K562 (cell line): ENCODE data around the gene SETD5. TPM values are rescaled to one million over a fixed set of nuclear protein-coding genes. Genes with fewer than 3 reads are reported as not detected.

Source experiments
- ATAC-seq: fragments of 200-7000 bp; cut with Tn5 transposase; 3 replicates; pipeline ENCODE4 v1.9.1; 2020; ENCODE audit warnings: moderate library complexity
- BruUV-seq: library from RNA; stranded (reverse); fragments of 400-500 nt; replicated peaks from 2 replicates; lab custom pipeline; 2021; lab: Mats Ljungman, UMichigan
- CTCF ChIA-PET: fragments of 300-600 bp; formaldehyde crosslinking; extraction: SDS; loops from one replicate; lab custom pipeline; 2021; ENCODE audit warnings: low intra/inter-chr PET ratio; lab: Yijun Ruan, JAX
- POLR2A ChIA-PET: fragments of 300-600, 350-650 bp; sonication (Branson Sonifier 250); formaldehyde crosslinking; extraction: SDS; loops from one replicate; lab custom pipeline; 2021; ENCODE audit warnings: antibody characterized with exemption, inconsistent platforms; lab: Yijun Ruan, JAX
- DNase-seq, 4 experiments: peaks; one replicate each; pipeline versions ENCODE4 v3.0.0 to v3.0.0-alpha.2; 2011 to 2018; ENCODE audit warnings: low spot score in 3 of 4, mixed read lengths in 3 of 4; ENCODE audit errors: extremely low read depth in 1 of 4
- FAIRE-seq: peaks from 2 replicates; lab custom pipeline; 2011; peaks lifted over from hg19 to GRCh38; lab: Jason Lieb, UNC
- H2AFZ ChIP-seq: 2 replicates; pipeline ENCODE4 v1.6.0; 2011; ENCODE audit warnings: low read depth, low read length, control low read depth, inconsistent platforms
- H3K27ac ChIP-seq: fragments of 200-600 bp; 3 replicates; pipeline ENCODE4 v1.8.0; 2011; ENCODE audit warnings: low read depth, mild to moderate bottlenecking, control low read depth, inconsistent platforms, low read length, moderate library complexity, mixed read lengths; ENCODE audit errors: extremely low read depth
- H3K27me3 ChIP-seq, 2 experiments: fragments of 300-600 bp in 1 of 2; 2 replicates in 1 of 2; 3 replicates in 1 of 2; pipeline versions ENCODE4 v1.6.0 to v1.8.0; 2011; ENCODE audit warnings: inconsistent platforms in 2 of 2, low read length in 2 of 2, mild to moderate bottlenecking in 1 of 2, mixed read lengths in 1 of 2, moderate library complexity in 1 of 2; ENCODE audit not compliant: control insufficient read depth in 2 of 2, insufficient read depth in 2 of 2
- H3K36me3 ChIP-seq: fragments of 300-600 bp; 3 replicates; pipeline ENCODE4 v1.8.0; 2011; ENCODE audit warnings: mild to moderate bottlenecking, low read length, inconsistent platforms; ENCODE audit not compliant: control insufficient read depth, insufficient read depth
- H3K4me1 ChIP-seq, 2 experiments: fragments of 200-600 bp in 1 of 2; replicated peaks in 1 of 2; 2 replicates in 1 of 2; 3 replicates in 1 of 2; pipeline versions ENCODE4 v1.5.1 to v1.8.0; 2011; ENCODE audit warnings: inconsistent platforms in 2 of 2, low read length in 2 of 2, mild to moderate bottlenecking in 1 of 2, mixed read lengths in 1 of 2, moderate library complexity in 1 of 2; ENCODE audit not compliant: control insufficient read depth in 2 of 2, insufficient read depth in 2 of 2
- H3K4me2 ChIP-seq: 2 replicates; pipeline ENCODE4 v1.6.1; 2011; ENCODE audit warnings: low read length, control low read depth, inconsistent platforms, mixed read lengths; ENCODE audit not compliant: insufficient read depth
- H3K4me3 ChIP-seq: fragments of 200-600 bp; sonication (generic), shearing (Covaris generic); 2 replicates; pipeline ENCODE4 v1.5.1; 2016; ENCODE audit warnings: control low read depth, inconsistent platforms
- H3K79me2 ChIP-seq: fragments of 200-600 bp; 3 replicates; pipeline ENCODE4 v1.8.0; 2011; ENCODE audit warnings: low read length, inconsistent platforms; ENCODE audit not compliant: control insufficient read depth, insufficient read depth
- H3K9ac ChIP-seq, 2 experiments: 2 replicates each; pipeline versions ENCODE4 v1.6.0 to v1.6.1; 2011; ENCODE audit warnings: low read depth in 2 of 2, low read length in 2 of 2, control low read depth in 1 of 2, inconsistent platforms in 1 of 2, mild to moderate bottlenecking in 1 of 2, mixed read lengths in 1 of 2; ENCODE audit not compliant: insufficient read depth in 1 of 2
- H3K9me1 ChIP-seq: one replicate; pipeline ENCODE4 v1.6.0; 2011; ENCODE audit warnings: inconsistent platforms, mild to moderate bottlenecking, low read length, moderate library complexity; ENCODE audit not compliant: control insufficient read depth, insufficient read depth
- H3K9me3 ChIP-seq: replicated peaks from 2 replicates; pipeline ENCODE4 v1.5.1; 2011; ENCODE audit warnings: low read depth, low read length, inconsistent platforms; ENCODE audit not compliant: control insufficient read depth, insufficient read depth
- H4K20me1 ChIP-seq: replicated peaks from 2 replicates; pipeline ENCODE4 v1.6.1; 2011; ENCODE audit warnings: low read length, inconsistent platforms, mixed read lengths; ENCODE audit not compliant: control insufficient read depth, insufficient read depth
- CREM ChIP-seq: IDR thresholded peaks from 2 replicates; pipeline ENCODE4 v1.6.1; 2014; ENCODE audit warnings: antibody characterized with exemption, low read depth
- DACH1 ChIP-seq: fragments of 450-650 bp; IDR thresholded peaks from 2 replicates; pipeline ENCODE4 v1.6.1; 2018; ENCODE audit not compliant: partially characterized antibody
- PRMT5 ChIP-seq: sonication (generic); formaldehyde crosslinking; IDR thresholded peaks from 2 replicates; pipeline ENCODE4 v1.5.0; 2020; ENCODE audit warnings: missing genetic modification reagents
- RBM25 ChIP-seq: fragments of 200-400 bp; formaldehyde crosslinking; IDR thresholded peaks from 2 replicates; pipeline ENCODE4 v1.6.1; 2018; ENCODE audit warnings: low read length, low read depth, moderate library complexity; ENCODE audit not compliant: severe bottlenecking
- SRSF3 ChIP-seq: fragments of 200-400 bp; formaldehyde crosslinking; IDR thresholded peaks from 2 replicates; pipeline ENCODE4 v1.6.1; 2016; ENCODE audit warnings: mild to moderate bottlenecking, low read length, moderate library complexity; ENCODE audit not compliant: insufficient read depth
- SRSF9 ChIP-seq: fragments of 200-400 bp; formaldehyde crosslinking; IDR thresholded peaks from 2 replicates; pipeline ENCODE4 v1.6.1; 2017; ENCODE audit warnings: low read depth, low read length, borderline replicate concordance
- STAG1 ChIP-seq: sonication (generic); formaldehyde crosslinking; IDR thresholded peaks from 2 replicates; pipeline ENCODE4 v1.5.0; 2020; ENCODE audit warnings: missing genetic modification reagents, borderline replicate concordance
- WGBS: fragments of 100-300 bp; shearing (Covaris generic); methylation state at CpG from one replicate; pipeline ENCODE4 v1.1.6; 2016; ENCODE audit warnings: low coverage, mixed read lengths; ENCODE audit not compliant: insufficient coverage; ENCODE audit errors: missing lambda C conversion rate; 5-methylcytosine and 5-hydroxymethylcytosine counted together
- in situ Hi-C: fragments of 300-500 bp; cut with MboI; formaldehyde crosslinking; loops from 4 replicates; pipeline ENCODE4 v1.15.0; 2018; ENCODE audit warnings: inconsistent platforms, mixed read lengths
- intact Hi-C: fragments of 100-400 bp; cut with micrococcal nuclease; formaldehyde crosslinking; loops from 2 replicates; pipeline ENCODE4 v1.14.2; 2022
- polyA plus RNA-seq, 8 experiments: library from polyadenylated mRNA; depleted of rRNA in 4 of 8; stranded (reverse) in 5 of 8; unstranded in 3 of 8; fragments of >200 nt; fragmentation: Nextera tagmentation in 2 of 8; fragmentation: Illumina TruSeq in 1 of 8; extraction: Ambion mirVana in 2 of 8; extraction: Trizol in 1 of 8; gene quantifications; 2 replicates each; pipeline versions ENCODE4 v1.2.1 to v1.2.3, GENCODE V29; 2011 to 2014; ENCODE audit warnings: inconsistent platforms in 1 of 8, missing spikeins in 1 of 8
- total RNA-seq, 7 experiments: library from RNA; depleted of rRNA in 6 of 7; stranded (reverse); fragments of >200 nt in 6 of 7; fragmentation: Illumina TruSeq in 2 of 7; extraction: Trizol in 2 of 7; gene quantifications; 2 replicates each; pipeline versions ENCODE4 v1.2.1 to v1.2.3, GENCODE V29; 2011 to 2021; ENCODE audit warnings: low replicate concordance in 1 of 7
- TF ChIP-seq, protein P1 (sequence below): fragments of 250-450 bp; sonication (Bioruptor Pico); IDR thresholded peaks from 2 replicates; pipeline ENCODE4 v1.4.0; 2020; ENCODE audit warnings: mild to moderate bottlenecking, moderate library complexity, borderline replicate concordance

Gene SETD5
- total and polyA plus RNA-seq, 9 of the 15 experiments (the other 6 are each of a cell fraction or from before 2014, with no cell fraction given), result 20.8 to 135 (median 87.2) TPM

DNA sequence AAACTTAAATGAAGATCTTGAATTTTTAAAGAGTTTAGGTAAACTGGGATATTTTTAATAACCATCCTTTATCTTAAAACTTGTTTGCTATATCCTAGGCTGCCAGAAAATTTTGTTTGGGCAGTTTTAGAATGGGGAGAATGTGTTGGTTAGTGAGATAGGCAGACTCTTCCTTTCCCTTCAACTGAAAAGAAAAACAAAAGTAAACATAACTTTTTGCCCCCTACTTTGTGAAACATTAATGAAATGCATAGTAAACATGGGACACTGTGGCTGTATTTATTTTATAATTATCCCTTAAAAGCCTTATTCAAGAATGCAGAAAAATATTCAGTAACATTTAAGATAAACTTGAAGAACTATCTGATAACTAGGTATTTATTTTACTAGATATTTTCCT is 31.0 kb downstream of the SETD5 start:
- intact Hi-C loops, result no loop called here
- FAIRE-seq, result no peak
- ChIA-PET POLR2A (interaction anchor here (1.1 kb wide), 2 partner anchors 31 to 33 kb away, joined by 3 read pairs; partner anchors contain the start of gene SETD5), CTCF (no interaction called here)
- in situ Hi-C loops, result loop anchor here (5.0 kb wide), 1 partner anchor 66 kb away; the partner anchor contains the start of gene THUMPD3
- Histone ChIP-seq H2AFZ (no peak overlapping the region), H3K79me2 (peaks cover 87% of the 10 kb centered on the region), H3K4me3 (no peak overlapping the region), H3K9me1 (no peaks in the 10 kb centered on the region), H4K20me1 (no peaks in the 10 kb centered on the region; the same call in 1 of the 2 replicates), H3K4me1 (no peaks in the 10 kb centered on the region; a peak in 1 of 5 replicates), H3K36me3 (peaks cover 97% of the 10 kb centered on the region), H3K9ac (no peak overlapping the region), H3K4me2 (no peak overlapping the region), H3K27me3 (no peaks in the 10 kb centered on the region), H3K9me3 (no peaks in the 10 kb centered on the region), H3K27ac (no peak overlapping the region)
- no peak for DNase-seq
- TF ChIP-seq SRSF9 (no peak), RBM25 (no peak), CREM (no peak)
- no TSS peak for BruUV-seq
- no peak for ATAC-seq

DNA sequence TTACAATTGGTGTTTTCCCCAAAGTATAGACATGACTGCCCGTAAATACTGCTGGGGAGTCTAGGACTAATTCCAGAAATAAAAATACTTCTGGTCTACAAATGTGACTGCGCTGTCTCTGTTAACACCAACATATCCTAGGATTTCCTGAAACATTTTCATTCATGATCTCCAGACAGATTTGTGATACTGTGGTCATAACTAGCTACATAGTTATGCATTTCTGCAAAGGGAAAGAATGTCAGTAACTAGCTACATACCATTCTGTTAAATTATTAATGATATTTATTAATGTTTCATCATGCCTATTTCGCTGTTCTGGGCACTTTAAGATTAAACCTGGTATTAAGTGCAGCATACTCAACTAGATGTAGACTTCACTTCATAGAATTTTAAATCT is 33.3 kb downstream of the SETD5 start:
- ChIA-PET CTCF (no interaction called here), POLR2A (interaction anchor here (1.0 to 2.0 kb wide), 3 partner anchors 32 to 73 kb away, joined by 3 to 5 read pairs (median 4); no protein-coding TSS in a partner anchor)
- ATAC-seq (no peak), DNase-seq (no peak), FAIRE-seq (no peak)
- H3K4me1 ChIP-seq, result no peaks in the 10 kb centered on the region
- no peak overlapping the region for H2AFZ ChIP-seq
- WGBS, result 96% methylated on average over 3 of the region's 3 CpGs
- no peak overlapping the region for H3K27ac ChIP-seq
- TF ChIP-seq PRMT5 (CRISPR knock-in tag) (no peak), STAG1 (CRISPR knock-in tag) (no peak), DACH1 (peak; percentile 18), SRSF3 (no peak)
- TF ChIP-seq, protein P1, sequence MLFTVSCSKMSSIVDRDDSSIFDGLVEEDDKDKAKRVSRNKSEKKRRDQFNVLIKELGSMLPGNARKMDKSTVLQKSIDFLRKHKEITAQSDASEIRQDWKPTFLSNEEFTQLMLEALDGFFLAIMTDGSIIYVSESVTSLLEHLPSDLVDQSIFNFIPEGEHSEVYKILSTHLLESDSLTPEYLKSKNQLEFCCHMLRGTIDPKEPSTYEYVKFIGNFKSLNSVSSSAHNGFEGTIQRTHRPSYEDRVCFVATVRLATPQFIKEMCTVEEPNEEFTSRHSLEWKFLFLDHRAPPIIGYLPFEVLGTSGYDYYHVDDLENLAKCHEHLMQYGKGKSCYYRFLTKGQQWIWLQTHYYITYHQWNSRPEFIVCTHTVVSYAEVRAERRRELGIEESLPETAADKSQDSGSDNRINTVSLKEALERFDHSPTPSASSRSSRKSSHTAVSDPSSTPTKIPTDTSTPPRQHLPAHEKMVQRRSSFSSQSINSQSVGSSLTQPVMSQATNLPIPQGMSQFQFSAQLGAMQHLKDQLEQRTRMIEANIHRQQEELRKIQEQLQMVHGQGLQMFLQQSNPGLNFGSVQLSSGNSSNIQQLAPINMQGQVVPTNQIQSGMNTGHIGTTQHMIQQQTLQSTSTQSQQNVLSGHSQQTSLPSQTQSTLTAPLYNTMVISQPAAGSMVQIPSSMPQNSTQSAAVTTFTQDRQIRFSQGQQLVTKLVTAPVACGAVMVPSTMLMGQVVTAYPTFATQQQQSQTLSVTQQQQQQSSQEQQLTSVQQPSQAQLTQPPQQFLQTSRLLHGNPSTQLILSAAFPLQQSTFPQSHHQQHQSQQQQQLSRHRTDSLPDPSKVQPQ (CRISPR knock-in tag), result no peak
- H3K27me3 ChIP-seq, result no peaks in the 10 kb centered on the region
- no peak overlapping the region for H3K9ac ChIP-seq
- H3K79me2 ChIP-seq, result peaks cover 78% of the 10 kb centered on the region
- no peaks in the 10 kb centered on the region for H3K9me1 ChIP-seq
- no TSS peak for BruUV-seq
- H3K36me3 ChIP-seq, result peaks cover 96% of the 10 kb centered on the region
- in situ Hi-C loops (no loop called here), intact Hi-C loops (no loop called here)
- no peak overlapping the region for H3K4me2 ChIP-seq
- H3K9me3 ChIP-seq, result no peaks in the 10 kb centered on the region
- no peaks in the 10 kb centered on the region for H4K20me1 ChIP-seq
- H3K4me3 ChIP-seq, result no peak overlapping the region
